HepG2 (cell line): Measurements from ENCODE around the gene CCT5. TPM values are rescaled to one million over a fixed set of nuclear protein-coding genes. Genes with fewer than 3 reads are reported as not detected.

ENCODE experiments used
- ATF7 ChIP-seq, 2 experiments: fragments of 450-650 bp in 1 of 2; sonication (generic) in 1 of 2; formaldehyde crosslinking in 1 of 2; IDR thresholded peaks; 2 replicates each; pipeline versions ENCODE4 v1.4.0 to v1.6.1; 2016 to 2020; ENCODE audit warnings: antibody characterized with exemption in 1 of 2, mild to moderate bottlenecking in 1 of 2, missing genetic modification reagents in 1 of 2
- CEBPG ChIP-seq: IDR thresholded peaks from 2 replicates; pipeline ENCODE4 v1.6.1; 2016
- GATAD2A ChIP-seq: IDR thresholded peaks from 2 replicates; pipeline ENCODE4 v1.6.1; 2016
- MBD4 ChIP-seq: IDR thresholded peaks from 2 replicates; pipeline ENCODE4 v1.6.1; 2012; ENCODE audit warnings: low read length, inconsistent platforms, borderline replicate concordance
- MIER3 ChIP-seq: IDR thresholded peaks from 2 replicates; pipeline ENCODE4 v1.6.1; 2016; ENCODE audit warnings: missing compliant biosample characterization, borderline replicate concordance
- POGZ ChIP-seq: sonication (generic); formaldehyde crosslinking; IDR thresholded peaks from 2 replicates; pipeline ENCODE4 v1.4.0; 2020; ENCODE audit warnings: mild to moderate bottlenecking, missing genetic modification reagents
- RCOR2 ChIP-seq: IDR thresholded peaks from 2 replicates; pipeline ENCODE4 v1.6.1; 2016; ENCODE audit warnings: missing biosample characterization, missing genetic modification reagents
- TGIF2 ChIP-seq: IDR thresholded peaks from 2 replicates; pipeline ENCODE4 v1.6.1; 2016; ENCODE audit warnings: control low read depth, missing compliant biosample characterization
- XBP1 ChIP-seq: sonication (generic); formaldehyde crosslinking; IDR thresholded peaks from 2 replicates; pipeline ENCODE4 v1.5.0; 2020; ENCODE audit warnings: missing genetic modification reagents
- ZKSCAN1 ChIP-seq: fragments of 150-350 bp; IDR thresholded peaks from 2 replicates; pipeline ENCODE4 v1.6.1; 2014; ENCODE audit warnings: low read length
- ZNF350 ChIP-seq: sonication (generic); formaldehyde crosslinking; IDR thresholded peaks from 2 replicates; pipeline ENCODE4 v1.4.0; 2020; ENCODE audit warnings: mild to moderate bottlenecking, low read depth, missing genetic modification reagents, borderline replicate concordance
- ZNF383 ChIP-seq: sonication (generic); formaldehyde crosslinking; IDR thresholded peaks from 2 replicates; pipeline ENCODE4 v1.4.0; 2020; ENCODE audit warnings: missing genetic modification reagents, mild to moderate bottlenecking, borderline replicate concordance
- ZNF607 ChIP-seq: sonication (generic); formaldehyde crosslinking; IDR thresholded peaks from 2 replicates; pipeline ENCODE4 v1.5.1; 2020; ENCODE audit warnings: missing genetic modification reagents, mild to moderate bottlenecking, borderline replicate concordance
- polyA plus RNA-seq, 8 experiments: library from polyadenylated mRNA; depleted of rRNA in 3 of 8; stranded (reverse) in 7 of 8; unstranded in 1 of 8; fragments of >200 nt; fragmentation: Illumina TruSeq in 4 of 8; extraction: Trizol in 4 of 8; gene quantifications; 2 replicates each; pipeline versions ENCODE4 v1.2.1 to v1.2.3, GENCODE V29; 2011 to 2016; ENCODE audit warnings: low read depth in 4 of 8, missing spikeins in 1 of 8, mixed read lengths in 1 of 8; ENCODE audit not compliant: insufficient read depth in 1 of 8
- total RNA-seq, 5 experiments: library from RNA; depleted of rRNA; stranded (reverse); fragments of >200 nt; fragmentation: Illumina TruSeq; extraction: Trizol; gene quantifications; 2 replicates each; pipeline ENCODE4 v1.2.3, GENCODE V29; 2016; ENCODE audit warnings: low read depth in 1 of 5
- TF ChIP-seq, protein P1 (sequence below): sonication (generic); formaldehyde crosslinking; IDR thresholded peaks from 2 replicates; pipeline ENCODE4; 2020; ENCODE audit warnings: missing genetic modification reagents, mild to moderate bottlenecking, borderline replicate concordance
- TF ChIP-seq, protein P2 (sequence below): sonication (generic); formaldehyde crosslinking; IDR thresholded peaks from 2 replicates; pipeline ENCODE4 v1.4.0; 2020; ENCODE audit warnings: missing genetic modification reagents
- TF ChIP-seq, protein P3 (sequence below): IDR thresholded peaks from 2 replicates; pipeline ENCODE4 v1.4.0; 2020; ENCODE audit warnings: mild to moderate bottlenecking, missing genetic modification reagents
- TF ChIP-seq, protein P4 (sequence below): sonication (generic); formaldehyde crosslinking; IDR thresholded peaks from 2 replicates; pipeline ENCODE4 v1.4.0; 2020; ENCODE audit warnings: missing genetic modification reagents
- TF ChIP-seq, protein P5 (sequence below): IDR thresholded peaks from 2 replicates; pipeline ENCODE4 v1.6.1; 2012; ENCODE audit warnings: low read length, improper control_type of control experiment

Gene CCT5
- total and polyA plus RNA-seq, 2 of the 13 experiments (the other 11 are each of a cell fraction or from before 2014, with no cell fraction given), result 319 to 708 TPM

DNA sequence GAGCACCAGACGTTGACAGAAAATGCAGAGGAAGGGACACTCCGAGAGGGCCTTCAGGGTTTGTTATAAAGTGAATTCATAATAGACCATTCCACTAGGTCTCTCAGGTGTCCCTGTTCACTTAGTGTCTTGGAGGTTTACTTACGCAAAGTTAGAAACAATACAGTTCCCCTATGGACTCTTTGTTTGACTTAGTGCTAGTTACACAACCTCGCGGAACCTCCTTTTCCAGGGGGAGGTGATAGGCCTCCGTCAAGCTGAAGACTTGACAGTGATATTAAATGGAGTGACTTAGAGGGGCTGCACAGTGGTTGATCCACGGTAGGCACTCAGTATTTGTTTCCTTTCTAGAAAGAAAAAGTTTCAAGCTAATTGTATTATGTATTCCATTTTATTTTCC is 1.3 kb downstream of the CCT5 start (continued):
- TF ChIP-seq, protein P1, sequence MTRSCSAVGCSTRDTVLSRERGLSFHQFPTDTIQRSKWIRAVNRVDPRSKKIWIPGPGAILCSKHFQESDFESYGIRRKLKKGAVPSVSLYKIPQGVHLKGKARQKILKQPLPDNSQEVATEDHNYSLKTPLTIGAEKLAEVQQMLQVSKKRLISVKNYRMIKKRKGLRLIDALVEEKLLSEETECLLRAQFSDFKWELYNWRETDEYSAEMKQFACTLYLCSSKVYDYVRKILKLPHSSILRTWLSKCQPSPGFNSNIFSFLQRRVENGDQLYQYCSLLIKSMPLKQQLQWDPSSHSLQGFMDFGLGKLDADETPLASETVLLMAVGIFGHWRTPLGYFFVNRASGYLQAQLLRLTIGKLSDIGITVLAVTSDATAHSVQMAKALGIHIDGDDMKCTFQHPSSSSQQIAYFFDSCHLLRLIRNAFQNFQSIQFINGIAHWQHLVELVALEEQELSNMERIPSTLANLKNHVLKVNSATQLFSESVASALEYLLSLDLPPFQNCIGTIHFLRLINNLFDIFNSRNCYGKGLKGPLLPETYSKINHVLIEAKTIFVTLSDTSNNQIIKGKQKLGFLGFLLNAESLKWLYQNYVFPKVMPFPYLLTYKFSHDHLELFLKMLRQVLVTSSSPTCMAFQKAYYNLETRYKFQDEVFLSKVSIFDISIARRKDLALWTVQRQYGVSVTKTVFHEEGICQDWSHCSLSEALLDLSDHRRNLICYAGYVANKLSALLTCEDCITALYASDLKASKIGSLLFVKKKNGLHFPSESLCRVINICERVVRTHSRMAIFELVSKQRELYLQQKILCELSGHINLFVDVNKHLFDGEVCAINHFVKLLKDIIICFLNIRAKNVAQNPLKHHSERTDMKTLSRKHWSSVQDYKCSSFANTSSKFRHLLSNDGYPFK, result no peak
- TF ChIP-seq ZKSCAN1, result no peak
- 0 out of 2 replicates have a peak, but pooled peaks have one; percentile 20 for TF ChIP-seq GATAD2A (CRISPR knock-in tag)
- TF ChIP-seq, protein P2, sequence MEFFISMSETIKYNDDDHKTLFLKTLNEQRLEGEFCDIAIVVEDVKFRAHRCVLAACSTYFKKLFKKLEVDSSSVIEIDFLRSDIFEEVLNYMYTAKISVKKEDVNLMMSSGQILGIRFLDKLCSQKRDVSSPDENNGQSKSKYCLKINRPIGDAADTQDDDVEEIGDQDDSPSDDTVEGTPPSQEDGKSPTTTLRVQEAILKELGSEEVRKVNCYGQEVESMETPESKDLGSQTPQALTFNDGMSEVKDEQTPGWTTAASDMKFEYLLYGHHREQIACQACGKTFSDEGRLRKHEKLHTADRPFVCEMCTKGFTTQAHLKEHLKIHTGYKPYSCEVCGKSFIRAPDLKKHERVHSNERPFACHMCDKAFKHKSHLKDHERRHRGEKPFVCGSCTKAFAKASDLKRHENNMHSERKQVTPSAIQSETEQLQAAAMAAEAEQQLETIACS (CRISPR knock-in tag), result no peak
- TF ChIP-seq ATF7 (IDR thresholded peaks at IDR 0.05), result no peak
- TF ChIP-seq ATF7 (CRISPR knock-in tag; IDR thresholded peaks at IDR 0.05), result no peak
- TF ChIP-seq XBP1, result no peak
- TF ChIP-seq POGZ, result no peak
- no peak for TF ChIP-seq MIER3 (CRISPR knock-in tag)
- TF ChIP-seq, protein P3, sequence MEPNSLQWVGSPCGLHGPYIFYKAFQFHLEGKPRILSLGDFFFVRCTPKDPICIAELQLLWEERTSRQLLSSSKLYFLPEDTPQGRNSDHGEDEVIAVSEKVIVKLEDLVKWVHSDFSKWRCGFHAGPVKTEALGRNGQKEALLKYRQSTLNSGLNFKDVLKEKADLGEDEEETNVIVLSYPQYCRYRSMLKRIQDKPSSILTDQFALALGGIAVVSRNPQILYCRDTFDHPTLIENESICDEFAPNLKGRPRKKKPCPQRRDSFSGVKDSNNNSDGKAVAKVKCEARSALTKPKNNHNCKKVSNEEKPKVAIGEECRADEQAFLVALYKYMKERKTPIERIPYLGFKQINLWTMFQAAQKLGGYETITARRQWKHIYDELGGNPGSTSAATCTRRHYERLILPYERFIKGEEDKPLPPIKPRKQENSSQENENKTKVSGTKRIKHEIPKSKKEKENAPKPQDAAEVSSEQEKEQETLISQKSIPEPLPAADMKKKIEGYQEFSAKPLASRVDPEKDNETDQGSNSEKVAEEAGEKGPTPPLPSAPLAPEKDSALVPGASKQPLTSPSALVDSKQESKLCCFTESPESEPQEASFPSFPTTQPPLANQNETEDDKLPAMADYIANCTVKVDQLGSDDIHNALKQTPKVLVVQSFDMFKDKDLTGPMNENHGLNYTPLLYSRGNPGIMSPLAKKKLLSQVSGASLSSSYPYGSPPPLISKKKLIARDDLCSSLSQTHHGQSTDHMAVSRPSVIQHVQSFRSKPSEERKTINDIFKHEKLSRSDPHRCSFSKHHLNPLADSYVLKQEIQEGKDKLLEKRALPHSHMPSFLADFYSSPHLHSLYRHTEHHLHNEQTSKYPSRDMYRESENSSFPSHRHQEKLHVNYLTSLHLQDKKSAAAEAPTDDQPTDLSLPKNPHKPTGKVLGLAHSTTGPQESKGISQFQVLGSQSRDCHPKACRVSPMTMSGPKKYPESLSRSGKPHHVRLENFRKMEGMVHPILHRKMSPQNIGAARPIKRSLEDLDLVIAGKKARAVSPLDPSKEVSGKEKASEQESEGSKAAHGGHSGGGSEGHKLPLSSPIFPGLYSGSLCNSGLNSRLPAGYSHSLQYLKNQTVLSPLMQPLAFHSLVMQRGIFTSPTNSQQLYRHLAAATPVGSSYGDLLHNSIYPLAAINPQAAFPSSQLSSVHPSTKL, result peak; percentile 34
- TF ChIP-seq, protein P4, sequence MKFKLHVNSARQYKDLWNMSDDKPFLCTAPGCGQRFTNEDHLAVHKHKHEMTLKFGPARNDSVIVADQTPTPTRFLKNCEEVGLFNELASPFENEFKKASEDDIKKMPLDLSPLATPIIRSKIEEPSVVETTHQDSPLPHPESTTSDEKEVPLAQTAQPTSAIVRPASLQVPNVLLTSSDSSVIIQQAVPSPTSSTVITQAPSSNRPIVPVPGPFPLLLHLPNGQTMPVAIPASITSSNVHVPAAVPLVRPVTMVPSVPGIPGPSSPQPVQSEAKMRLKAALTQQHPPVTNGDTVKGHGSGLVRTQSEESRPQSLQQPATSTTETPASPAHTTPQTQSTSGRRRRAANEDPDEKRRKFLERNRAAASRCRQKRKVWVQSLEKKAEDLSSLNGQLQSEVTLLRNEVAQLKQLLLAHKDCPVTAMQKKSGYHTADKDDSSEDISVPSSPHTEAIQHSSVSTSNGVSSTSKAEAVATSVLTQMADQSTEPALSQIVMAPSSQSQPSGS (CRISPR knock-in tag), result no peak
- no peak for TF ChIP-seq MBD4
- TF ChIP-seq, protein P5, sequence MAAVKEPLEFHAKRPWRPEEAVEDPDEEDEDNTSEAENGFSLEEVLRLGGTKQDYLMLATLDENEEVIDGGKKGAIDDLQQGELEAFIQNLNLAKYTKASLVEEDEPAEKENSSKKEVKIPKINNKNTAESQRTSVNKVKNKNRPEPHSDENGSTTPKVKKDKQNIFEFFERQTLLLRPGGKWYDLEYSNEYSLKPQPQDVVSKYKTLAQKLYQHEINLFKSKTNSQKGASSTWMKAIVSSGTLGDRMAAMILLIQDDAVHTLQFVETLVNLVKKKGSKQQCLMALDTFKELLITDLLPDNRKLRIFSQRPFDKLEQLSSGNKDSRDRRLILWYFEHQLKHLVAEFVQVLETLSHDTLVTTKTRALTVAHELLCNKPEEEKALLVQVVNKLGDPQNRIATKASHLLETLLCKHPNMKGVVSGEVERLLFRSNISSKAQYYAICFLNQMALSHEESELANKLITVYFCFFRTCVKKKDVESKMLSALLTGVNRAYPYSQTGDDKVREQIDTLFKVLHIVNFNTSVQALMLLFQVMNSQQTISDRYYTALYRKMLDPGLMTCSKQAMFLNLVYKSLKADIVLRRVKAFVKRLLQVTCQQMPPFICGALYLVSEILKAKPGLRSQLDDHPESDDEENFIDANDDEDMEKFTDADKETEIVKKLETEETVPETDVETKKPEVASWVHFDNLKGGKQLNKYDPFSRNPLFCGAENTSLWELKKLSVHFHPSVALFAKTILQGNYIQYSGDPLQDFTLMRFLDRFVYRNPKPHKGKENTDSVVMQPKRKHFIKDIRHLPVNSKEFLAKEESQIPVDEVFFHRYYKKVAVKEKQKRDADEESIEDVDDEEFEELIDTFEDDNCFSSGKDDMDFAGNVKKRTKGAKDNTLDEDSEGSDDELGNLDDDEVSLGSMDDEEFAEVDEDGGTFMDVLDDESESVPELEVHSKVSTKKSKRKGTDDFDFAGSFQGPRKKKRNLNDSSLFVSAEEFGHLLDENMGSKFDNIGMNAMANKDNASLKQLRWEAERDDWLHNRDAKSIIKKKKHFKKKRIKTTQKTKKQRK, result no peak
- no peak for TF ChIP-seq ZNF607
- TF ChIP-seq CEBPG, result peak; percentile 83
- TF ChIP-seq ZNF383 (CRISPR knock-in tag), result no peak
- no peak for TF ChIP-seq RCOR2 (CRISPR knock-in tag)
- no peak for TF ChIP-seq ZNF350 (CRISPR knock-in tag)
- TF ChIP-seq TGIF2 (CRISPR knock-in tag), result 0 out of 2 replicates have a peak, but pooled peaks have one; percentile 34
